ENCODE measurements around the gene TMEFF2.

Gene TMEFF2

GRCh38 chr2:191947235-191947634 lies 247.5 kb downstream of the TMEFF2 start:
- TF ChIP-seq CTCF (IDR thresholded peaks at IDR 0.05; ENCODE audit: control insufficient read depth, extremely low read depth, insufficient read depth): no peak
- no peak for DNase-seq (ENCODE audit: low read depth)
- no peak overlapping the region for H3K4me3 ChIP-seq (ENCODE audit: low read depth, low read length)

GRCh38 chr2:191946471-191947182 lies 248.1 kb downstream of the TMEFF2 start:
- no peak for TF ChIP-seq CTCF (IDR thresholded peaks at IDR 0.05; ENCODE audit: control insufficient read depth, extremely low read depth, insufficient read depth)
- no peak overlapping the region for H3K4me3 ChIP-seq (ENCODE audit: low read depth, low read length)
- peak; percentile 66 for DNase-seq (ENCODE audit: low read depth)

- TF ChIP-seq CTCF (IDR thresholded peaks at IDR 0.05; ENCODE audit: control insufficient read depth, extremely low read depth, insufficient read depth): no peak
- no peak for DNase-seq (ENCODE audit: low read depth)
- no peak overlapping the region for H3K4me3 ChIP-seq (ENCODE audit: low read depth, low read length)
Observed at GRCh38 chr2:191945623-191946022, 249.1 kb downstream of the TMEFF2 start.

GRCh38 chr2:191942739-191943103 lies 252.0 kb downstream of the TMEFF2 start:
- no peak for TF ChIP-seq CTCF (IDR thresholded peaks at IDR 0.05; ENCODE audit: control insufficient read depth, extremely low read depth, insufficient read depth)
- DNase-seq (ENCODE audit: low read depth): no peak
- H3K4me3 ChIP-seq (ENCODE audit: low read depth, low read length): no peak overlapping the region

GRCh38 chr2:191942090-191942738 lies 252.5 kb downstream of the TMEFF2 start:
- H3K4me3 ChIP-seq (ENCODE audit: low read depth, low read length): no peak overlapping the region
- DNase-seq (ENCODE audit: low read depth): no peak
- TF ChIP-seq CTCF (IDR thresholded peaks at IDR 0.05; ENCODE audit: control insufficient read depth, extremely low read depth, insufficient read depth): no peak

- DNase-seq (ENCODE audit: low read depth): no peak
Observed at GRCh38 chr2:191941376-191941929, 253.3 kb downstream of the TMEFF2 start.

More at GRCh38 chr2:191941376-191941929, 253.3 kb downstream of the TMEFF2 start:
- H3K4me3 ChIP-seq (ENCODE audit: low read depth, low read length): no peak overlapping the region
- no peak for TF ChIP-seq CTCF (IDR thresholded peaks at IDR 0.05; ENCODE audit: control insufficient read depth, extremely low read depth, insufficient read depth)
